ENCODE data around the gene UBE2L6.
A peak's percentile ranks its signal among the peaks of the same experiment; 100 is the strongest.

Gene UBE2L6

GRCh38 chr11:57530596-57531507, 36.6 kb downstream of the UBE2L6 start, which contains the start of gene TIMM10:
TIMM10 (minus strand) TSS chr11:57530754; CDS start chr11:57530189, 565 bp downstream.
- DNase-seq (ENCODE audit: low read depth in 1 of 2, low spot score in 1 of 2) = peak; percentile 80 to 91

DNA sequence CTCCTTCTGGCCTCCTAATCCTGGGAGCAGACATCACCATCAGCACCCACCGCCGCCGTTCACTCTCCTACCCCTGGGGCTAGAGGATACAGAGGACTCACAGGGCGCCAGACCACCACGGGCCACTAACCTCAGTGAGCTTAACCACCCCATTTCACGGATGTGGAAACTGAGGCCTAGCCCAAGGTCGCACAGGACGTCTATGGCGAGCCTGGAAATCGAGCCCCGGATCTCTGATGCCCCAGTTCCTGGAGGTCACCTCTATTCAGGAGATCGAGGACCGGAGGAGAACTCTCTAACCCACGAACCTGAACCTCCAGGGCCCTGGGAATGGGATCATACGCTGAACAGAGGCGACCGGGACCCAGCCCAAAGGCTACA, 37.3 kb downstream of the UBE2L6 start:
- no peak for DNase-seq (ENCODE audit: low read depth in 1 of 2, low spot score in 1 of 2)

DNA sequence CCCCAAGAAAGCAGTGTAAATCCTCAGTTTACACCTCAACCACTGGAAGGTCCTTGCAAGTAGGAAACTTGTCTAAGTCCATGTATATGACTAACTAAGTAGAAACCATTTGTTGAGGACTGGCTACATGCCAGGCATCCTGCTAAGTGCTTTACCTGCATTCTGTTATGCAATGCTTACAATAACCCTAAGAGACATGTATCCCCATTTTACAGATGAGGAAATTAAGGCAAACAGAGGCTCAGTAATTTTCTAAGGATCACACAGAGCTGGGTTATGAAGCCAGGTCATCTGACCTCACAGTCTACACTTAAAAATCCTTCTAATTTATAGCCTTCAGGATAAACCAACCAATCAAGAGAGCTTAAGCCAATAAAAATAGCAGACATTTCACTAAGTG, 38.5 kb downstream of the UBE2L6 start:
- no peak for DNase-seq (ENCODE audit: low read depth in 1 of 2, low spot score in 1 of 2)

DNA sequence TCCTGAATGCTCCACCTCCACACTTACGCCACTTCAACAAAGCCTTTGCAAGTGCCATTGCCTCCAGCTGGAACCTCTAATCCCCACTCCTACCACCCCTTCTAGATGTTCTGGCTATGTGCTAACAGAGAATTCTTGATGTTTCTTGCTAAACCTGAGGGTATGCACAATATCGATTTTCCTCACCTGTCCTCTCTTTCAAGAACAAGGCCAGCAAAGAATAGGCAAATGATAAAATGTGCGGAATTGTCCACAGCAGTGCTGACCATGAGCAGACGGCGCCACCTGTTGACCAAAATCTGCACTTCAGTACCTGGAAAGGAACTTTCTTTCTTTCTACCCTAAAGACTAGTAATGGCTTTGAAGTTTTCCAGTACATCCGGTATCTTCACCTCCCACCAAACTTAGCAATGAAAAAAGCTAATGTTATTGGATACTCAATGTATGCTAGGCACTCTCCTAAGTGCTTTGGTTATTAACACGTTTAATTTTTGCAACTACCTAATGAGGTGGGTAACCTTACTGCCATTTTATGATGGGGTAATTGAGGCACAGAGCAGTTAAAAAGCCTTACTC, 40.3 kb downstream of the UBE2L6 start:
- peak; percentile 53 to 63 for DNase-seq (ENCODE audit: low read depth in 1 of 2, low spot score in 1 of 2)

GRCh38 chr11:57523419-57523818, 44.1 kb downstream of the UBE2L6 start:
- no peak for DNase-seq (ENCODE audit: low read depth in 1 of 2, low spot score in 1 of 2)

DNA sequence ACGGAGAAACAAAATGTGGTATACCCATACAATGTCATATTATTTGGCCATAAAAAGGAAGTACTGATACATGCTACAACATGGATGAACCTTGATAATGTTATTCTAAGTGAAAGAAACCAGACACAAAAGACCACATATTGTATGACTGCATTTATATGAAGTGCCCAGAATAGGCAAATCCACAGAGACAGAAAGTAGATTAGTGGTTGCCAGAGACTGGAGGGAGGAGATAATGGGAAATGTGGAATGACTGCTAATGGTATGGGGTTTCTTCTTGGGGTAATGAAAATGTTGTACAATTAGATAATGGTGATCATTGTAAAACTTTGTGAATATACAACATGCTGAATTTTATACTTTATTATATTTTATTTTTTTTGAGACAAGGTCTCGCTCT, 46.4 kb downstream of the UBE2L6 start:
- no peak for DNase-seq (ENCODE audit: low read depth in 1 of 2, low spot score in 1 of 2)

DNA sequence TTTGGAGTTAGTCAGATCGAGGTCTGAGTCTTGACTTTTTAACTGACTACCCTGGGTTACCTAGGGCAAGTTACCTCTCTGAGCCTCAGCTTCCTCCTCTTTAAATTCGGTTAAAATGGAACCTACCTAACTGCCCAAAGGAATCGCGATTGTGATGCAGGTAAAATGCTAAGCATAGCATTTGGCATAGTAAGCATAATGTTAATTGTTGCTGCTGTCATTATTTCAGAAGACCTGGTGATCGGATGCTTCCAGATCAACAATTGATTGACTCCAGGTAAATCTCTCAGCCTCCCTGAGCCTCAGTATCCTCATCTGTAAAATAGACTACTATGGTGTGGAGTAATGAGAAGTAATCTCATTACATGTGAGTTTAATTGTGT, 51.4 kb downstream of the UBE2L6 start:
- no peak for DNase-seq (ENCODE audit: low read depth in 1 of 2, low spot score in 1 of 2)

- no peak for DNase-seq (ENCODE audit: low read depth in 1 of 2, low spot score in 1 of 2)
Measured at GRCh38 chr11:57515332-57516060, 52.0 kb downstream of the UBE2L6 start, which contains the start of gene SLC43A1. SLC43A1 (minus strand) TSS chr11:57515702; CDS start chr11:57514111, 1,591 bp downstream.

- peak; percentile 21 to 26 for DNase-seq (ENCODE audit: low read depth in 1 of 2, low spot score in 1 of 2)
Measured at GRCh38 chr11:57514538-57515331, 52.7 kb downstream of the UBE2L6 start.

- DNase-seq (ENCODE audit: low read depth in 1 of 2, low spot score in 1 of 2) = peak in 1 of 2 donors; percentile 3
Measured at GRCh38 chr11:57513911-57514537, 53.4 kb downstream of the UBE2L6 start.

- no peak for DNase-seq (ENCODE audit: low read depth in 1 of 2, low spot score in 1 of 2)
Measured at GRCh38 chr11:57513452-57513795, 54.0 kb downstream of the UBE2L6 start.

- no peak for DNase-seq (ENCODE audit: low read depth in 1 of 2, low spot score in 1 of 2)
Measured at GRCh38 chr11:57512646-57513451, 54.6 kb downstream of the UBE2L6 start.

- no peak for DNase-seq (ENCODE audit: low read depth in 1 of 2, low spot score in 1 of 2)
Measured at GRCh38 chr11:57511741-57512430, 55.6 kb downstream of the UBE2L6 start.

- no peak for DNase-seq (ENCODE audit: low read depth in 1 of 2, low spot score in 1 of 2)
Measured at GRCh38 chr11:57508341-57509170, 58.9 kb downstream of the UBE2L6 start.

DNA sequence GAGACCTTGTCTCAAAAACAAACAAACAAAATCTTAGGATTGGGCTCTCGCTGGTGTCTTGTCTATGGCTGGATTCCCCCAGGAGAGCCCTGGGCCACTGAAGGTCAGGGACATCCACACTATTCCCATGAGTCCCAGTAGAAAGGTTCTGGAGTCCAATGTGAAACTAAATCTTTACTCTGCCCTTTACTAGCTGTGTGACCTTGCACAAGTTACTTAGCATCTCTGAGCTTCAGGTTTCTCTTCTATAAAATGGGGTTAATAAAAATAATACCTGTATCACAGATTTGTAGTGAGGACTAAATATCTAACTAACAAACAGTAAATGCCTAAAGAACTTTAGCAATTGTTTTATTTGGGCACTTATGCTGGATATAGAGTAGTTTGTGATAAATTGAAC, 61.0 kb downstream of the UBE2L6 start:
- no peak for DNase-seq (ENCODE audit: low read depth in 1 of 2, low spot score in 1 of 2)

GRCh38 chr11:57504511-57504910, 63.0 kb downstream of the UBE2L6 start:
- no peak for DNase-seq (ENCODE audit: low read depth in 1 of 2, low spot score in 1 of 2)

DNA sequence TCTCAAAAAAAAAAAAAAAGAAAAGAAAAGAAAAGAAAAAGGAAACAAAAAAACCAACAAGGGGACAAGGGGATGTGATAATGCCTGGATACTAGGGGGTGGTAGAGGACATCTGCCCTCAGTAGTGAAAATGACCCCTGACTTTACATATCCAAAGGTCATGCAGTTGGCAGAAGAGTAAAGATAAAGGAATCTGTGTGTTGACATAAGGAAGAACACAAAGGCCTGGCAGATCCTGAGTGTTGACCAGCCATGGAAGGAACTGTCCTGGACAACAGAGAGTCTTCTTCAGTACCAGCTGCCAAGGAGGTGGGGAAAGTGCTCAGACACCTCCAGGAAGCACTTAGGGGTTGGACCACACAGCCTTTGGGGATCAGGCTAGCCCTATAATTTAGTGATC, 64.6 kb downstream of the UBE2L6 start:
- DNase-seq (ENCODE audit: low read depth in 1 of 2, low spot score in 1 of 2) = no peak

DNA sequence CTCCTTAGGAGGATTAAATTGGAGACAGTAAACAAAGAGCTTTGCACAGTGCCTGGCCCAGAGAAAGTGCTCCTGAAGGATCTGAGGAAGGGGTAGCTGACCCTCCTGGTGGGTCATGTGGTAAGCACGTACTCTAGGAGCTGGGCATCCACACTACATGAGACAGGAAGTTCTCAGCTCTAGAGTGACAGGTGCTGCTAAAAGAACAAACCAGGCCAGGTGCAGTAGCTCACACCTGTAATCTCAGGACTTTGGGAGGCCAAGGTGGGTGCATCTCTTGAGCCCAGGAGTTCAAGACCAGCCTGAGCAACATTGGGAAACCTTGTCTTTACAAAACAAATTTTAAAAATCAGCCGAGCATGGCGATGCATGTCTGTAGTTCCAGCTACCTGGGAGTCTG, 65.1 kb downstream of the UBE2L6 start:
- DNase-seq (ENCODE audit: low read depth in 1 of 2, low spot score in 1 of 2) = no peak

Data from activated T-helper 1 cell treated with anti-CD3 and anti-CD28 coated beads, Interleukin-2, amount 50 U/mL, for 16 hours (primary cell).